Iris pigment epithelial cell (primary cell): ENCODE measurements around the gene KCNA2.
A peak's percentile ranks its signal among the peaks of the same experiment; 100 is the strongest.

Experiments used
- DNase-seq: peaks from one replicate; pipeline ENCODE4 v3.0.0-alpha.2; 2011; ENCODE audit warnings: low read depth

The KCNA2 gene

DNA sequence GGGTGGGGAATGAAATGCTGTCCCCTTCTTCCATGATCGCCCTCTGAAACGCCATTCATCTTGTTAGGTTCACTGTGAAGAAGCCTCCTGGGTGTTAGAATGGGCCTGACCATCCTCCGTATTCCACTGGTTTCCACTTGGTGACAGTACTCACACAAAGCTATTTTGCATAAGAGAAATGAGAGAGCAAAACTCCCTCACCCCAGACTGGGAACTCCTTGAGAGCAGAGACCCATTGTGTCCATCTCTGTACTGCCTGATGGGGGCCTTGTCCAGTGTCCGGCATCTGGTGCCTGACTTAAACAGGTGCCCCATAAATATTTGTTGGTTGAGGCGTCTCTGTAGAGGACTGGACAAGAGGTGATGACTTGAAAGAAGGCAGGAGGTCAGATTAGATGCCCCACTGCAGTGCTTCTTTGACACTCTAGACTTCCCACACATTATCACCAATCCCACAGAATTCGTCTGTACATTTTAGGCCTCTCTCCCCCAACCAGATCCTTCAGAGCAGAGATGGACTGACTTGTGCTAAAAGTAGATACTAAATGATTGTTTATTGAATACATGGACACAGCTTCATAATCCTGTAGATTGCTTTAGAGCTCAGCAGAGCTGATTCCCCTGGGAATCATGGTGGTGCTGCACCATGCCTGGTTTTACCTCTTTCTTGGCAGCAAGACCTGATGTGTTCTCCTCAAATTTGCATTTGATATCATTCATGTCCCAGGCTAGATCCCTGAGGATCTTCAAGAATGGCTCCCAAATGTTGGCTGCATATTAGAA lies 22.4 kb upstream of the KCNA2 start:
- DNase-seq = no peak

DNA sequence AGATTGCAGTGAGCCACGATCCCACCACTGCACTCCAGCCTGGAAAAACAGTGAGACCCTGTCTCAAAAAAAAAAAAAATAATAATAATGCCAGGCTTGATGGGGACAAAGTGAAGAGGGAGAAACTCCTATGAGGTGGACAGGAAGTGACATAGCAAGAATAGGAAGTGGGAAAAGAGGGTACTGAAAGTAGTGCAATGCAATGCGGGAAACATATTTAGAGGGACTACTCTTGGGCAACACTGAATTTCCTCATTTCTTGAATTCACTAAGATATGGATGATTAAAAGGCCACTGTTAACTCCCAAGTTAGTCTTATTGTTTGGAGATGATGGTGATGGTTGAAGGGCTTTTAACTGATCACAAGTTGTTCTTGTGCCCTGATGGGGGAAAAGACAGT lies 21.6 kb upstream of the KCNA2 start:
- DNase-seq = no peak

DNA sequence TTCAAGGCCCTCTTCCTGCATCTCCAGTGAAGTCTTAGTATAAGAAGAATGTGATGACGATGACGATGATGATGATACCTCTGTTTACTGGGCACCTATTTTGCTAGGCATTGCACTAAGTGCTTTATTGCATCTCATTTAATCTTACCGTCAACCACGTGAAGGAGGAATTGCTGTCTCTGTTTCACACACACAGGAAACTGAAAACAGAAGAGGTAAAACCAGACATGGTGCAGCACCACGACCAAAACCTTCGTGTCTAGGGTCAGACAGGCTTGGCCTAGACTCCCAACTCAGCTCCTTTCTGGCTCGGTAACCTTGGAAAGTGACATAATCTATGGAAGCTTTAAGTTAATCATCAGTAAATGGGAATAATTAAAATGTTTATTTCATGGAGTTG lies 20.7 kb upstream of the KCNA2 start:
- no peak for DNase-seq

DNA sequence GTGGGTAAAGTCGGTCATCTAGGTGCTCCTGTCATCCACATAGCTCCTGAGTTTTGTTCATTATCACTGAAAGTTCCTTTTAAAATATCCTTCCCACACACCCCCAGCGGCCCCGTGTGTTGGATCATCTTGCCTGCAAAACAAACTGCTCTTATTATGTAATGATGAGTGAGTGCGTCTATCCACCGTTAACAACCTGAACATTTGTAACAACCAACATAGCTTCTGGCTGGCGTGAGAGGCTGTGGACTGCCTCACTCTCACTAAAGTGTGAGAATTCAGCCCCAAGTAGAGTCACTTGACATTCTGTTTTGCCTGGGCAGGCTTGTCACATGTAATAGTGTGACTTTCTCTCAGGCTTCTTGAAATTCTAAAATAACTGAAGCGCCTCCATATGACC lies 14.5 kb upstream of the KCNA2 start:
- no peak for DNase-seq

DNA sequence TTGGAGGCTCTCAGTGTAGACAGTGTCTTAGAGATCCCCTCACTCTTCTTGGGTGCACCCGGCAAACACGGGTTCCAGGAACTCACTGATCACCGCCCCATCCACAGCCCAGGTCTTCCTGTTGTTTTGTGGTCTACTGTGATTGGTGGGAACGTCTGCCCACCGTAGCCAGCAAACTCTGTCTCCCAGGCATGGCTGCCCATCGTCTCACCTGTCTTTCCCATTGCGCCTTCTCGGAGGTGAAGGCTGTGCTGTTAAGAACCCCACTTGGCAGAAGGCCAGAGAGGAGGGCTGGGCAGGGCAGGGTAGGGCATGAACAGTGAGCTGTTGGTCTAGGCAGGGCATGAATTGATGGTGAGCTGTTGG lies 14.1 kb upstream of the KCNA2 start:
- DNase-seq = no peak

DNA sequence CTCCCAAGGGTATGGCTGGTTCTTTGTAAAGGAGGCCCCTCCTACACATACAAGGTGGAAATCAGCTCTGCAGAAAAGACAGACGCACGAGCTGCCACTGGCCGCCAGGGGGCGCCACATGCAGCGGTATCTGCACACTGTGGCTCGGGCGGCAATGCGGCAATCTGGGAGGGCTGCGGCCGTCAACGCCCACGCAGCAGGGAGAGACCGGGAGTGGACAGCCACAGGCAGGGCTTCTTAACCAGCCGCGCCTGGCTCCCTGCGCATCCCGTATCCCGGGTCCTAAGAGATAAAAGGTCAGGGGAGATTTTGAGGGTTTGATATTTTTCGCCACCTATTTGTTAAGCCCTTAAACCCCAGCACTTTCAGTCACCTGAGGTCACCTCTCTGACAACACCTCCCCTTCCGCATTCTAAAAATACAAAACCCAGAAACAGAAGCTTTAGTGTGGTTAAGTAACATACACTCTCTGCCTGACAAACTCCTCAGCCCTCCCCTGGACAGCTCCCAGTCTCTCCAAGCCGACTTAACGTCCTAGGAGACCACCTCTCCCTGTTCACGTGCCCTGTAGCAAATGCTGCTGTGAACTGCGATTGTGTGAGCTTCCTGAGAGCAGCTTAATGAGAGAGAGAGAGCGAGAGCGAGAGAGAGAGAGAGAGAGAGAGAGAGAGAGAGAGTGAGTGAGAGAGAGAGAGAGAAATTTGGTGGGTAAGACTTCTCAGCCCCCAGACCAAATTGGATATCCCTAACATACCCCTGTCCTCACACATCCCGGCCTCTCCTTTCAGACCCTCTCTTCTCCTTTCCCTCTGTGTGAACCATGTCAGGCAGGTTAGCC lies 13.5 kb upstream of the KCNA2 start:
- peak; percentile 67 for DNase-seq

DNA sequence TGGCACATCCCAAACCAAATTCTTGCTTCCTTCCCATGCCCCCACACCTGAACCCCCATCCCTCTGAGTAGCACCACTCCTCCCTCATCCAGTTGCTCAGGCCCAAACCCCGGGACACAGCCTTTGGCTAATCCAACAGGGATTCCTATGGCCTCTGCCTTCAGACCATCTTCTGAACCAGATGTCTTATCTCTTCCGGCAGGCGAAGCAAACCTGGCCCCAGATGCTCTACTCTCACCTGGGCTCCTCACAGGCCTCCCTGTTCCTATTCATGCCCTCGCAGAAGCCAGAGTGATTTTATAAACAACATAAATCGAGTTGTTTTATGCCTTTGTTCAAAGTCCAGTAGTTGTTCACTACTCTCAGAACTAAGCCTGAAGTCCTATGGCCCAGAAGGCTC lies 12.5 kb upstream of the KCNA2 start:
- DNase-seq = no peak

DNA sequence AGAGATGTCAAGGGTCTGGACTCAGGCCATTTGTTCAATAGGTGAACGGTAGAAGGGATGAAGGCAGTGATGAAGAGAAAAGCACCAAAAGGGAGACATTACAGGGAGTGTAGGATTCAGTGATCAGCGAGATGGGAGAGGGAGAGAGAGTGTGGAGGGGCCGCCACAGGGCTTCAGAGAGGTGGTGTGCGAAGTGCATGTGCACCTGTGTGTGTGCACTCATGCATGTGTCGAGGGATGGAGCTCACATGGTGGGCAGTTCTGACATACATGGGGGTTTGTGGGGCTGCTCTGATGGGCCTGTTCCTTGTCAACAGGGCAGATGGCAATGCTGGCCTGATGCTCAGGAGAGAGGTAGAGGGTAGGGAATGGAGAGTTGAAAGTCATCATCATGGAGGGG lies 11.4 kb upstream of the KCNA2 start:
- no peak for DNase-seq

DNA sequence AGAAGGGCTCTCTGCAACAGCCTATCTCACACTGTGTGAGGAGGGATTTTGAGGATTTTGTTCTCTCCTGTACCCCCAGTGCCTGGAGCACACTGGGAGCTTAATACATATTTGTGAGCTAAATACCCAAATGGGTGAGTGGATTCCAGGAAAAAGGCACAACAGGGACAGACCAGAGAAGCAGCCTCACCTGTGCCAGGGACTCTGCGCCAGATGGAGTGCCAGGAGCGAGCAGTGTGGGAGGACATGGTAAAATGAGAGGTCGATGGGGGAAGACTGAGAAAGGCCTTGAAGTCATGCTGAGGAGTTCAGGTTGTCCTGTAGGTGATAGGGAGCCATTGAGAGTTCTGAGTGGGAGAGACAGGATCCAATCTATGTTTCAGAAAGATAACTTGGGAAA lies 11.0 kb upstream of the KCNA2 start:
- no peak for DNase-seq

DNA sequence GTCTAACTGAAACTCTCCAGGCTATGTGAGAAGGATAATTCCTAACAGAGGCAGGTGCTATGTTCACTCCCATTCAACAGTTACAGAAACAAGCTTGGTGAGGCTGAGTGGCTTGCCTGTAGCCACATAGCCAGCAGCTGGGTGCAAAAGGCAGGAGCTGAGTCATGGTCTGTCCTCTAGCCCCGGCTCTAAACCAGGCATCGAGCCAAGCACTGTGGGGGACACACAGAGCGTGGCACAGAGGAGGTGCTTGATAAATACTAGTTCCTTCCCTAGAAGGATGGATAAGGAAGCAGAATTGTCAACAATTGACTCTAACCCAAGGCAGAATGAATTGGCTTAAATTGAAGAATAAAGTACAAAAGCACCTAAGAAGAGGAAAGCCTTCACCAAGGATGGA lies 10.4 kb upstream of the KCNA2 start:
- DNase-seq = peak; percentile 31

DNA sequence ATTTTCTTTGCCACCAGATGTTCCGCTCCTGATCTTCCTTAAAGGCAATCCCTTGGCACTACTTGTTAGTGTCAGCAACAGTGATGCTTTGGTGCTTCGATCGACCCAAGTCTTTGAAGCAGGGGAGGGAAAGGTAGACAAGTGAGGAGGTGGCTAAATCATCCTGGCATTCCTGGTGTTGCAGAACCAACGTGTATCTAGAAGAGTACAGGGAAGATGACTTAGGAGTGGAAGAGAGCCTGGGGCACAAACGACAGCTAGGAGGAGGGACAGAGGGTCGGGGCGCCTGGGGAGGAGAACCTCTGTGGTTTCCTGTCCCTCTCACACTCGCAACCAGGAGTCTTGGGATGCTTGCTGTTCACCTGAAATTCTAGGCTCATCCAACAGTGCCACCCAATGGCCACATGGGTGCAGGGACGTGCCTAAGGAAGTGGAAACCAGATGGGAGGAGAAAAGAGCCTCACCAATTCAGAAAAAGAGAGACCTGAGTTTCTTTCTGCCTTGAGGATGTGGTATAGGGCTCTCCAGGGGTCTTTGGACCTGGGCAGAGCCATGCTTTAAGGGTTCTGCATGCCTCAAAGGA lies 9.5 kb upstream of the KCNA2 start:
- DNase-seq = peak; percentile 64

DNA sequence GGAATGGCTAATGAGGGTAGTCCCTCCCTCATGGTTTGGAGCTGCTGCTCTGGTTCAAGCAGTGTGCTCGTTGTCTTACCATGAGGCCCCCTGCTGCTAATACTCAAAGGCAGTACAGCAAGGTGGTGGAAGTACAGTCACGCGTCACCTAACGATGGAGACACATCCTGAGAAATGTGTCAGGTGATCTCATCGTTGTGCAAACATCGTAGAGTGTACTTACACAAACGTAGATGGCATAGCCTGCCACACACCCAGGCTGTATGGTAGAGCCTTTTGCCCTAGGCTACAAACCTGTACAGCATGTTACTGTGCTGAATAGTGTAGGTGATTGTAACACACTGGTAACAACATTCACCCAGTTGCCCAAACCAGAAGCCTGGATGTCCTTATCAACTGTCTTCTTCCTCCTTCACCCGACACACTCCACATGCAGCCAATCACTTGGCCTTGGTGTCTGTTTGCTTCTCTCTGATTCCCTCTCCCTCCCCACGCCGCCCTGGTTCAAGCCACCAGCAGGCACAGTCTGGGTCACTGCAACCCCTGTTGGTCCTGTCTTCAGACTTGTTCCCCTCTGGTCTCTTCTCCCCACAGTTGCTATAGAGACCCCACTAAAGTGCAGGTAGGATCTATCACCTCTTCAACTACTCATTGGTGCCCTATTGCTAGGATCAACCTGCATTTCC lies 6.0 kb upstream of the KCNA2 start:
- DNase-seq = no peak

DNA sequence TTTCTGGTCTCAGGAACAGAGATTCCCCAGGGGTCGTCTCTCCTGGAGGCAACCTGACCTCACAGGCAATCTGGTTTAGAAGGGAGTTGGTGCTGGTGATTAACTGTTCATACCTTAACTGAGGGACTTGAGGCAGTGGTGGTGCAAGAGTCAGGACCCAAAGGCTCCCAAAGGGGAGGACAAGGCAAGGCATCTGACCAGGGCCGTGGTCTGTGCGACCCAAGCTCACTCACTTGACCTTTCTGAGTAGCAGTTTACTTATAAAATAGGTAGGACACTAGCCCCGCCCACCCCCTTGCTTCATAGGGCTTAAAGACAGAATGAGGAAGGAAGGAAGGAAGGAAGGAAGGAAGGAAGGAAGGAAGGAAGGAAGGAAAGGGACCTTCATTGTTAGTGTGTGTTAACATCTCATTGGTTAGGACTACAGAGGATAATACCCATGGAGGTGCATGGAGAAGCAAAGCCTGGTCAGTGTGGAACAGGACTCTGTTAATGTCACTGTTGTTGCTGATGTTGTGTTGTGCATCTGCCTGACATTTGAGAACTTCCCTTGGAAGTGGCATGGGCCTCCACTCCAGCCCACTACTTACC lies 4.6 kb upstream of the KCNA2 start:
- DNase-seq = no peak

DNA sequence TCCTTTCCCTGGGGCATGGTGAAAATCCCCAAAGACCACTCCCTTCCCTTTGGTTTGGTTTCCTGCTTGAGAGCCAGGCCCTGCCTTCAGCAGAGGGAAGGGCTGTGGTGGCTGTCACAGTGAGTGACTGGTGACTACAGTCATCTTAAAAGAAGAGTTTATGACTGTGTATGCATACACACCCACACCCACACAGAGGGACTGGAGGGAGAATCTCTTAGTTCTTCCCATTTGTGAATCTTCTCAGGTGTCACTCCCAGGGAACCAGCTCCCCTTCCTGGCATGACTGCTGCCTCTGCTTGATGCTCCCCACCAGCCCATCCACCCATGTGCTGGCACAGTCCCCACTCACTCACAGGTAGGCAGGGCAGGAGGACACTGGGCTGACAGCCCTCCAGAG lies 3.9 kb upstream of the KCNA2 start:
- no peak for DNase-seq

DNA sequence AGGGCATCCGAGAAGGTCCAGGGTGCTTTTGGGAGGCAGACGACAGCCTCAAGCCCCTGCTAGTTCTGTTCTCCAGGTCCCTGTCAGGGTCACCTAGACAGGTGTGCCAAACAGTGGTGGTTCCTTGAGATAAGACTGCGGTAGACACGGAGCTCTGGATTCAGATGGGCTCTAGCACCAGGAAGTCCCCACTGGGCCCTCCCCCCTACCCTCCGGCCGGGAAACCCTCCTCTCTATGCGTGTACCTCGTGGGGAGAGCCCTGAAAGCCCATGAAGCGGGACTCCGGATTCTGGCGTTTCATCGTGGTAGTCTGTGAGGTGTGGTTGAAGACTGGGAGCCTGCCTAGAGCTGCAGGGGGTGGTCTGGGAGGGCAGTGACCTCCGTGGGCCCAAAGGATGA lies 2.1 kb upstream of the KCNA2 start:
- DNase-seq = no peak

DNA sequence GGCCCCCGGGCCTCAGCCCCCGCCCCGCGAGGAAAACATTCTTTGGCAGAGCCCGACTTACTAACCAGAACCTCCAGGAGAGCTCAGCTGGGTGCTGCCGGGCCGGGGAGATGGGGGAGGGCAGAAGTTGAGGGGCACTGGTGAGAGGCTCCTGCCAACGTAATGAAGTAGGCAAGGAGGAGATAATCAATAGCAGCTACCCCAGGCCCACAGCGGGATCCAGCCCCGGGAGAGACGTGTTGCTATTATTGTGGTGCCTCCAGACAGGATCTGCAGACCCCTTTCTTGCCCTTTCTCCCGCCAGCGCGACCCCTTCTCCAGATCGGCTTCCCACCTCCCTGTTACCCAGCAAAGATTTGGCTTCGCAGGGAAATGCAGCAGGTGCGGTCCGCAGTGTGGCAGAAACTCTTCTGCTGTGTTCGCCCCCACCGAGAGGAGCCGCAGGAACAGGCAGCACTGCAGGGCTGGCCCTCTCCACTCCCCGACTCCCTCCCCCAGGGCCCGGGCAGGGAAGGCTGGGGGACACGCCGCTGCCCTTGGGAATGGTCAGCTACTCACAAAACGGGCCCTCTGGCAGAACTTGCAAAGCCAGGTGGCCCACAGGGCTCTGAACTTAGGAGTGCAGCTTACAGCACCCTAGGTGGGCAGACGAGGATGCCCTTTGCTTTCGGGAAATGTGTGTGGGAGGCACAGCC lies 1.5 kb upstream of the KCNA2 start:
- no peak for DNase-seq

DNA sequence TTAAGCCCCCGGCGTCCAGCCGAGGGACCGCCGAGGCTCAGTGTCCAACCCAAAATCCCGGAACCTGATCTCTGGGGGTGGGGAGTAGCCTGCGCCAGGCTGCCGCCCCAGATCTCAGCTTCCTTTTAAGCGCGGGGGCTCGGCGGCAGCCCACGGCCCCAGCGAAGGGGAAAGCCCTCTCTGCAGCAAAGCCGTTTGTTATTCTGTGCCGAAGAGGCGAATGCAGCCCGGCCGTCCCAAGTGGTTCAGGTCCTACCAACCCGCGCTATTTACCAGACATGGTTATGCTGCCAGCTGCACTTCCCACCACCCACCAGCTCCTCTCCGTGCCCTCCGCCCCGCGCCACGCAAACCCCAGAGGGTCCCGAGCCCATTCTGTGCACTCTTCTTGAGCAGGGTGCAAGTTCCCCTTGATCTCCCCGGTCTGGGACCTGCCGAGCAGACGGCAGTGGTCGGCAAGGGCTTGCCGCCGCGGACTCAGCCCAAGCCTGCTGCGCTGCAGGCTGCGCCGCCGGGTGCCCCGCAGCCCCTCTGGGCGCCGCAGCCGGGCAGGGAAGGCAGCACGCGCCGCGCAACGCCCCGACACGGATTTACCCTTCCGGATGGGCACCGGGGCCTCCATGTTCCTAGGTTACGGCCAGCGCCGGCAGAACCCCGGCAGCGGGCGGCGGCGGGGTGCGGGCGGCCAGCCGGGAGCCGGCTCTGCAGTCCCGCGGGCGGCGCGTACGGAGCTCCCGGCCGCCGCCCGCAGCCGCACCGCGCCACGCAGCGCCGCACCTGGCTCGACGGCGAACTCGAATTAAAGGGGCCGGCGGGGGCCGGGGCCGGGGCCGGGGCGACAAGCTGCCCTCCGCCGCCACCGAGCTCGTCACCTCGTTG lies 738 bp upstream of the KCNA2 start:
- DNase-seq = peak; percentile 4

DNA sequence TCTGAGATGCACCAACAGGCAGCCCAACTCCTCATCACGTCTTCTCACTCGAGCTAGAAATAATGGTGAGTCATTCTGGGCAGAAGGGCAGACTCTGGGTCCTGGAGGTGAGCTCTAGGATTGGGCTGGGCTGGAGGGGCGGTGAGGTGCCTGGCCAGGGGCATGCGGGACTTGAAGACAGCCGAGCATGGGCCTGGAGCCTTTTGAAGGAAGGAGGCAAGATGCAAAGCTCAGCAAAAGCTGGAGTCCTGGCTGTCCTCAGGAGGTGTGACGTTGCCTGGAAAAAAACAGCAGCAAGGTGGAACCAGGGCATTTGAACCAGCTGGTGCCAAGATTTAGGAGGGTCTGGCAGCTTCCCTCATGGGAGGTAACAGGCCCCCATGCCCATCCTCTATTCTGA lies 712 bp downstream of the KCNA2 start:
- no peak for DNase-seq

DNA sequence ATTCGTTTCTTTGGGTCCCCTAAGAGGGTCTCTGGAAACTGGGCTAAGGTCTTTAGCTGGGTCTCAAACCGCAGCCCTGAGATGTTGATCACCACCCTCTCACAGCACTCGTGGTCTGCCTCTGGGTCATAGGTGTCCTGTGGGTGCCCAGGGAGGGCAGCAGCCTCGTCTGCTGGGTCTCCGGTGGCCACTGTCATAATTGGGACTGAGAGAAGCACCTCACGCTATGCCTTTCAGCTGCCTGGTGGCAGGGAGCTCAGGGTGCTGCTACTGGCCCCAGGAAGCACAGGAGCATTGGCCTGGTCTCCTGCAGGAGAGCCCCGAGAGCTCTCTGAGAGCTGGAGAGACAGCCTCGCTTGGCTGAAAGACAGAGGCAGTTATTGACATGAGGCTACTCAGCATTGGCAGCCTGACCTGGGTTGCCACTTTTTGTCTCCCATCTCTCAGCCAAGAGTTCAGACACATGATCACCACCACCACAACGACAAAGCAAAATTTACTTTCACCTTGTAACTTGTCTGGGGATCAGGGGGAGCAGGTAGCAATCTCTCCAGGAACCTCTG lies 1.5 kb downstream of the KCNA2 start:
- no peak for DNase-seq

DNA sequence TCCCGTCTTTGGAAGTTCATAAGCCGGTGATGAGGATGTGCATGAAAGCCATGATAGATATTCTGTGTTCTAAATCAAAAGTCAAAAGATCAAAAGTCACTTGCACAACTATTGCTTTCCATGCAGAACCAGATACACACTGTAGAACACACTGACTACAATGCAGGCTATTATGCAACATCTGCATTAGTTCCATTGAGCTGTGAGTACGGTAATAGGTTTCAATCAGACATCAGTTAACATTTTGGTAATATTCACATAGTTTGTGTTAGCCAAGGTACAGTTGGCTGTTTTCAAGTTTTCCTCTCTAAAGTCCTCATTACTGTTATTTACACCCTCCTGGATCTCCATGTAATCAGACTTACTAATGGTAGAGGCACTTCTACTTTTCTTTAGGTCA lies 3.1 kb downstream of the KCNA2 start:
- DNase-seq = no peak
